22Rv1 (cell line): ENCODE data around the gene SNX21.

ENCODE experiments used
- ZFX ChIP-seq: fragments of 450-650 bp; IDR thresholded peaks from 2 replicates; pipeline ENCODE4 v1.6.1; 2017; ENCODE audit warnings: antibody characterized with exemption, borderline replicate concordance
- TF ChIP-seq, protein P1 (sequence below): fragments of 450-650 bp; IDR thresholded peaks from 2 replicates; pipeline ENCODE4 v1.5.1; 2017; ENCODE audit warnings: mild to moderate bottlenecking

DNA sequence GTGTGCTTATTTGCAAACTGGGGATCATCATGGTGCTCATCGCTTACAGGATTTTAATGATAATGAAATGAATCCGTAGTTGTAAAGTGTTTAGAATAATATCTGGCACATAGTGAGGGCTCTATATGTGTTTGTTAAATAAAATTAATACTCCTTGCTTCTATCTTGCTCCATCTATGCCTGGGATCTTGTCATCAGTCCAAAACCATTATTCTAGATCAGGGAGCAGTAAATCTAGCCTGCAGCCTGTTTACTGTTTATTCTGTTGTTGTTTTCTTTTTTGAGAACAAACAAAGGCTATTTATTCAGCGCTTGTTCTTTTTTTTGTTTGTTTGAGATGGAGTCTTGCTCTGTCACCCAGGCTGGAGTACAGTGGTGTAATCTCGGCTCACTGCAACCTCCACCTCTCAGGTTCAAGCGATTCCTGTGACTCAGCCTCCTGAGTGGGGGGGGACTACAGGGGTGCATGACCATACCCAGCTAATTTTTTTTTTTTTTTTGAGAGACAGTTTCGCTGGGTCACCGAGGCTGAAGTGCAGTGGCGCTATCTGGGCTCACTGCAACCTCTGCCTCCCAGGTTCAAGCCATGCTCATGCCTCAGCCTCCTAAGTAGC, 15.5 kb downstream of the SNX21 start:
- TF ChIP-seq, protein P1, sequence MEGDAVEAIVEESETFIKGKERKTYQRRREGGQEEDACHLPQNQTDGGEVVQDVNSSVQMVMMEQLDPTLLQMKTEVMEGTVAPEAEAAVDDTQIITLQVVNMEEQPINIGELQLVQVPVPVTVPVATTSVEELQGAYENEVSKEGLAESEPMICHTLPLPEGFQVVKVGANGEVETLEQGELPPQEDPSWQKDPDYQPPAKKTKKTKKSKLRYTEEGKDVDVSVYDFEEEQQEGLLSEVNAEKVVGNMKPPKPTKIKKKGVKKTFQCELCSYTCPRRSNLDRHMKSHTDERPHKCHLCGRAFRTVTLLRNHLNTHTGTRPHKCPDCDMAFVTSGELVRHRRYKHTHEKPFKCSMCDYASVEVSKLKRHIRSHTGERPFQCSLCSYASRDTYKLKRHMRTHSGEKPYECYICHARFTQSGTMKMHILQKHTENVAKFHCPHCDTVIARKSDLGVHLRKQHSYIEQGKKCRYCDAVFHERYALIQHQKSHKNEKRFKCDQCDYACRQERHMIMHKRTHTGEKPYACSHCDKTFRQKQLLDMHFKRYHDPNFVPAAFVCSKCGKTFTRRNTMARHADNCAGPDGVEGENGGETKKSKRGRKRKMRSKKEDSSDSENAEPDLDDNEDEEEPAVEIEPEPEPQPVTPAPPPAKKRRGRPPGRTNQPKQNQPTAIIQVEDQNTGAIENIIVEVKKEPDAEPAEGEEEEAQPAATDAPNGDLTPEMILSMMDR, result no peak
- no peak for TF ChIP-seq ZFX
